Stomach (tissue), 4 donors: ENCODE results near the gene CD68.

Source experiments
- POLR2A ChIP-seq, 4 donors: fragments of 450-650 bp; IDR thresholded peaks; one replicate each; pipeline ENCODE4 v1.6.1; 2016; ENCODE audit warnings: antibody characterized with exemption in 4 of 4, control low read depth in 2 of 4, mild to moderate bottlenecking in 1 of 4, moderate library complexity in 1 of 4
- TF ChIP-seq, protein P1 (sequence below), 7 experiments: fragments of 450-650 bp in 4 of 7; fragments of 200-600 bp in 3 of 7; sonication (generic) in 3 of 7; IDR thresholded peaks; one replicate each; pipeline ENCODE4 v1.5.1; 2016 to 2019; ENCODE audit warnings: antibody characterized with exemption in 7 of 7, control low read depth in 2 of 7, mild to moderate bottlenecking in 1 of 7

DNA sequence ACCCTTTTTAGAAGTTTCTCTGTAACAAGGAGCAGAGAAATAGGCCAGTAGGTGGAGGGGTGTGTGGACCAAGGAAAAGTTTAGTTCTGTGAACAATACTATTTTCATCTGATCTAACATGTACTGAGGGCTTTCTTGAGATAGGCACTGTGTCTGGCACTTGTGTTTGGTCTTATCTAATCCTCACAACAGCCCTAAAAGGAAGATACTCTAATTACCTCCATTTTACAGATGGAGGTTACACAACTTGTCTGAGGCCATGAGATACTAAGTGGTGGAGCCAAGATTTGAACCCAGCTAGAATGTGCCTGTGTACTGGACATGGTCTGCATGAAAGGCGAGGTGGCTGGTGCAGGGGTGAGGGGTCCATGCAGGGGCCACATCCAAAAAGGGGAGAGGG, 26.1 kb upstream of the CD68 start:
- TF ChIP-seq, protein P1, sequence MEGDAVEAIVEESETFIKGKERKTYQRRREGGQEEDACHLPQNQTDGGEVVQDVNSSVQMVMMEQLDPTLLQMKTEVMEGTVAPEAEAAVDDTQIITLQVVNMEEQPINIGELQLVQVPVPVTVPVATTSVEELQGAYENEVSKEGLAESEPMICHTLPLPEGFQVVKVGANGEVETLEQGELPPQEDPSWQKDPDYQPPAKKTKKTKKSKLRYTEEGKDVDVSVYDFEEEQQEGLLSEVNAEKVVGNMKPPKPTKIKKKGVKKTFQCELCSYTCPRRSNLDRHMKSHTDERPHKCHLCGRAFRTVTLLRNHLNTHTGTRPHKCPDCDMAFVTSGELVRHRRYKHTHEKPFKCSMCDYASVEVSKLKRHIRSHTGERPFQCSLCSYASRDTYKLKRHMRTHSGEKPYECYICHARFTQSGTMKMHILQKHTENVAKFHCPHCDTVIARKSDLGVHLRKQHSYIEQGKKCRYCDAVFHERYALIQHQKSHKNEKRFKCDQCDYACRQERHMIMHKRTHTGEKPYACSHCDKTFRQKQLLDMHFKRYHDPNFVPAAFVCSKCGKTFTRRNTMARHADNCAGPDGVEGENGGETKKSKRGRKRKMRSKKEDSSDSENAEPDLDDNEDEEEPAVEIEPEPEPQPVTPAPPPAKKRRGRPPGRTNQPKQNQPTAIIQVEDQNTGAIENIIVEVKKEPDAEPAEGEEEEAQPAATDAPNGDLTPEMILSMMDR (IDR thresholded peaks at IDR 0.05) = no peak
- TF ChIP-seq POLR2A (IDR thresholded peaks at IDR 0.05) = no peak
